ENCODE results near the gene UROS. TPM values are rescaled to one million over a fixed set of nuclear protein-coding genes. Genes with fewer than 3 reads are reported as not detected.
A peak's percentile ranks its signal among the peaks of the same experiment; 100 is the strongest.

The UROS gene
- total and polyA plus RNA-seq, 10 of the 15 experiments (the other 5 are each of a cell fraction or from before 2014, with no cell fraction given) = 4.3 to 112 (median 64.5) TPM

DNA sequence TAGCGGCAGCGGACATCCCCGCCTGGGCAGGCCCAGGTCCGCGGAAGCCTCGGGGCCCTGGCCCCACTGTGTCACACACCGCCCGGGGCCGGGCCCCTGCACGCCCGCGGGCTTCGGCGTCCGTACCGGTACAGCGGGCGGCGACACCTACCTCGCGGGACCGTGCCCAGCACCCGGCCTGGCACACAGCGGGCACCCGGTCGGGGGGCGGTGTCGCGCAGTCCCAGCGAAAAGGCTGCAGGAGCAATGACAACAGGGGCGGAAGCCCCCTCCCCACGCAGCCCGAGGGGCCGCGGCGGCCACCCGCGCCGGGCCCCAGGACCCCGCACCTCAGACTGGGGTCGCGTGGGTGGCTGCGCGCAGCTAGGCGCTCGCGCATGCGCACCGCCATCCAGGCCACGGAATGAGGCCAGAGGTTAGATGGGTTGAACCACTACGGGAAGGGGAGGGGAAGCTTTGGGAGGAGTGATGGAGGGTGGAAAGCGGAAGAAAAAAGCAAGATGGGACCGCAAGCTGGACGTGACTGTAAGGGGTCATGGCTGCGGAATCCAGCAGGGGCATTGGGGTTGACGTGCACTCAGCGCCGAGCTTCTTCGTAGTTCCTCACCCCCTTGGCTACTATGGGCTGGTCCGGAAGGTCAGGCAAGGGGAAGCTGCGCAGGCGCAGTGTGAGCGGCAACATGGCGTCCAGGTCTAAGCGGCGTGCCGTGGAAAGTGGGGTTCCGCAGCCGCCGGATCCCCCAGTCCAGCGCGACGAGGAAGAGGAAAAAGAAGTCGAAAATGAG is at the start of gene UROS, which contains the start of gene BCCIP (continued):
- TF ChIP-seq, protein P1, sequence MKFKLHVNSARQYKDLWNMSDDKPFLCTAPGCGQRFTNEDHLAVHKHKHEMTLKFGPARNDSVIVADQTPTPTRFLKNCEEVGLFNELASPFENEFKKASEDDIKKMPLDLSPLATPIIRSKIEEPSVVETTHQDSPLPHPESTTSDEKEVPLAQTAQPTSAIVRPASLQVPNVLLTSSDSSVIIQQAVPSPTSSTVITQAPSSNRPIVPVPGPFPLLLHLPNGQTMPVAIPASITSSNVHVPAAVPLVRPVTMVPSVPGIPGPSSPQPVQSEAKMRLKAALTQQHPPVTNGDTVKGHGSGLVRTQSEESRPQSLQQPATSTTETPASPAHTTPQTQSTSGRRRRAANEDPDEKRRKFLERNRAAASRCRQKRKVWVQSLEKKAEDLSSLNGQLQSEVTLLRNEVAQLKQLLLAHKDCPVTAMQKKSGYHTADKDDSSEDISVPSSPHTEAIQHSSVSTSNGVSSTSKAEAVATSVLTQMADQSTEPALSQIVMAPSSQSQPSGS (IDR thresholded peaks at IDR 0.05; ENCODE audit: low read length) = no peak
- 0 out of 2 replicates have a peak, but pooled peaks have one; percentile 60 for TF ChIP-seq STAT3 (IDR thresholded peaks at IDR 0.05; ENCODE audit: low read depth, low read length)
- no peak for TF ChIP-seq SRF (IDR thresholded peaks at IDR 0.05; ENCODE audit: low read depth in 2 of 2, low read length in 2 of 2)
- TF ChIP-seq BMI1 (IDR thresholded peaks at IDR 0.05; ENCODE audit: borderline replicate concordance) = no peak
- TF ChIP-seq SP1 (IDR thresholded peaks at IDR 0.05; ENCODE audit: low read depth, low read length) = peak; percentile 72
- no peak for TF ChIP-seq CBX3 (IDR thresholded peaks at IDR 0.05; ENCODE audit: borderline replicate concordance, low read depth)
- no peak; the same call in 1 of the 2 replicates for TF ChIP-seq BRCA1 (IDR thresholded peaks at IDR 0.05; ENCODE audit: low read depth, low read length)
- TF ChIP-seq, protein P2, sequence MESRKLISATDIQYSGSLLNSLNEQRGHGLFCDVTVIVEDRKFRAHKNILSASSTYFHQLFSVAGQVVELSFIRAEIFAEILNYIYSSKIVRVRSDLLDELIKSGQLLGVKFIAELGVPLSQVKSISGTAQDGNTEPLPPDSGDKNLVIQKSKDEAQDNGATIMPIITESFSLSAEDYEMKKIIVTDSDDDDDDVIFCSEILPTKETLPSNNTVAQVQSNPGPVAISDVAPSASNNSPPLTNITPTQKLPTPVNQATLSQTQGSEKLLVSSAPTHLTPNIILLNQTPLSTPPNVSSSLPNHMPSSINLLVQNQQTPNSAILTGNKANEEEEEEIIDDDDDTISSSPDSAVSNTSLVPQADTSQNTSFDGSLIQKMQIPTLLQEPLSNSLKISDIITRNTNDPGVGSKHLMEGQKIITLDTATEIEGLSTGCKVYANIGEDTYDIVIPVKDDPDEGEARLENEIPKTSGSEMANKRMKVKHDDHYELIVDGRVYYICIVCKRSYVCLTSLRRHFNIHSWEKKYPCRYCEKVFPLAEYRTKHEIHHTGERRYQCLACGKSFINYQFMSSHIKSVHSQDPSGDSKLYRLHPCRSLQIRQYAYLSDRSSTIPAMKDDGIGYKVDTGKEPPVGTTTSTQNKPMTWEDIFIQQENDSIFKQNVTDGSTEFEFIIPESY (IDR thresholded peaks at IDR 0.05) = no peak
- peak; percentile 100 for TF ChIP-seq ATF7 (IDR thresholded peaks at IDR 0.05; ENCODE audit: low read depth)
- TF ChIP-seq SUZ12 (IDR thresholded peaks at IDR 0.05; ENCODE audit: unreplicated experiment) = no peak
- TF ChIP-seq SMAD1 (IDR thresholded peaks at IDR 0.05; ENCODE audit: low read depth, partially characterized antibody) = no peak
- TF ChIP-seq PAX8 (IDR thresholded peaks at IDR 0.05) = no peak
- peak; percentile 85 for TF ChIP-seq BACH1 (IDR thresholded peaks at IDR 0.05; ENCODE audit: borderline replicate concordance)
- TF ChIP-seq NFYB (IDR thresholded peaks at IDR 0.05; ENCODE audit: insufficient read depth, low read depth, low read length) = no peak
- TF ChIP-seq, protein P3, sequence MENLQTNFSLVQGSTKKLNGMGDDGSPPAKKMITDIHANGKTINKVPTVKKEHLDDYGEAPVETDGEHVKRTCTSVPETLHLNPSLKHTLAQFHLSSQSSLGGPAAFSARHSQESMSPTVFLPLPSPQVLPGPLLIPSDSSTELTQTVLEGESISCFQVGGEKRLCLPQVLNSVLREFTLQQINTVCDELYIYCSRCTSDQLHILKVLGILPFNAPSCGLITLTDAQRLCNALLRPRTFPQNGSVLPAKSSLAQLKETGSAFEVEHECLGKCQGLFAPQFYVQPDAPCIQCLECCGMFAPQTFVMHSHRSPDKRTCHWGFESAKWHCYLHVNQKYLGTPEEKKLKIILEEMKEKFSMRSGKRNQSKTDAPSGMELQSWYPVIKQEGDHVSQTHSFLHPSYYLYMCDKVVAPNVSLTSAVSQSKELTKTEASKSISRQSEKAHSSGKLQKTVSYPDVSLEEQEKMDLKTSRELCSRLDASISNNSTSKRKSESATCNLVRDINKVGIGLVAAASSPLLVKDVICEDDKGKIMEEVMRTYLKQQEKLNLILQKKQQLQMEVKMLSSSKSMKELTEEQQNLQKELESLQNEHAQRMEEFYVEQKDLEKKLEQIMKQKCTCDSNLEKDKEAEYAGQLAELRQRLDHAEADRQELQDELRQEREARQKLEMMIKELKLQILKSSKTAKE (IDR thresholded peaks at IDR 0.05; ENCODE audit: low read depth, poor library complexity, severe bottlenecking) = peak; percentile 96
- peak; percentile 95 for TF ChIP-seq LARP7 (IDR thresholded peaks at IDR 0.05)
- TF ChIP-seq, protein P4, sequence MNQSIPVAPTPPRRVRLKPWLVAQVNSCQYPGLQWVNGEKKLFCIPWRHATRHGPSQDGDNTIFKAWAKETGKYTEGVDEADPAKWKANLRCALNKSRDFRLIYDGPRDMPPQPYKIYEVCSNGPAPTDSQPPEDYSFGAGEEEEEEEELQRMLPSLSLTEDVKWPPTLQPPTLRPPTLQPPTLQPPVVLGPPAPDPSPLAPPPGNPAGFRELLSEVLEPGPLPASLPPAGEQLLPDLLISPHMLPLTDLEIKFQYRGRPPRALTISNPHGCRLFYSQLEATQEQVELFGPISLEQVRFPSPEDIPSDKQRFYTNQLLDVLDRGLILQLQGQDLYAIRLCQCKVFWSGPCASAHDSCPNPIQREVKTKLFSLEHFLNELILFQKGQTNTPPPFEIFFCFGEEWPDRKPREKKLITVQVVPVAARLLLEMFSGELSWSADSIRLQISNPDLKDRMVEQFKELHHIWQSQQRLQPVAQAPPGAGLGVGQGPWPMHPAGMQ (IDR thresholded peaks at IDR 0.05; ENCODE audit: borderline replicate concordance) = no peak
- TF ChIP-seq, protein P5, sequence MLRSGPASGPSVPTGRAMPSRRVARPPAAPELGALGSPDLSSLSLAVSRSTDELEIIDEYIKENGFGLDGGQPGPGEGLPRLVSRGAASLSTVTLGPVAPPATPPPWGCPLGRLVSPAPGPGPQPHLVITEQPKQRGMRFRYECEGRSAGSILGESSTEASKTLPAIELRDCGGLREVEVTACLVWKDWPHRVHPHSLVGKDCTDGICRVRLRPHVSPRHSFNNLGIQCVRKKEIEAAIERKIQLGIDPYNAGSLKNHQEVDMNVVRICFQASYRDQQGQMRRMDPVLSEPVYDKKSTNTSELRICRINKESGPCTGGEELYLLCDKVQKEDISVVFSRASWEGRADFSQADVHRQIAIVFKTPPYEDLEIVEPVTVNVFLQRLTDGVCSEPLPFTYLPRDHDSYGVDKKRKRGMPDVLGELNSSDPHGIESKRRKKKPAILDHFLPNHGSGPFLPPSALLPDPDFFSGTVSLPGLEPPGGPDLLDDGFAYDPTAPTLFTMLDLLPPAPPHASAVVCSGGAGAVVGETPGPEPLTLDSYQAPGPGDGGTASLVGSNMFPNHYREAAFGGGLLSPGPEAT (IDR thresholded peaks at IDR 0.05; ENCODE audit: low read depth) = peak; percentile 96
- TF ChIP-seq HDAC6 (IDR thresholded peaks at IDR 0.05; ENCODE audit: unreplicated experiment) = no peak
- TF ChIP-seq ZNF207 (IDR thresholded peaks at IDR 0.05; ENCODE audit: borderline replicate concordance) = peak; percentile 98
- peak; percentile 71; the same call in 1 of the 2 replicates for TF ChIP-seq SMARCA5 (IDR thresholded peaks at IDR 0.05)

All from GM12878 (cell line).